HG03159 (cell line): ENCODE data around the gene TMEM170B.
A peak's percentile ranks its signal among the peaks of the same experiment; 100 is the strongest.
"Not testable (repeated sequence)": the region's sequence is repeated elsewhere in the genome, so short reads cannot be mapped to it uniquely, and the experiment has no call there.

ENCODE experiments used
- ATAC-seq: cut with Tn5 transposase; IDR thresholded peaks from one replicate; pipeline ENCODE4 v1.9.1; 2021; ENCODE audit warnings: mild to moderate bottlenecking, moderate library complexity; ENCODE audit not compliant: unreplicated experiment

The TMEM170B gene

GRCh38 chr6:11527274-11527870 is 10.2 kb upstream of the TMEM170B start:
- ATAC-seq, result no peak

GRCh38 chr6:11528996-11529395 is 8.6 kb upstream of the TMEM170B start:
- ATAC-seq, result no peak

- ATAC-seq, result no peak
Measured at GRCh38 chr6:11532097-11532496, 5.5 kb upstream of the TMEM170B start.

GRCh38 chr6:11534561-11534960 is 3.0 kb upstream of the TMEM170B start:
- no peak for ATAC-seq

- ATAC-seq, result no peak
Measured at GRCh38 chr6:11535801-11536230, 1.7 kb upstream of the TMEM170B start.

- no peak for ATAC-seq
Measured at GRCh38 chr6:11536795-11537194, 754 bp upstream of the TMEM170B start.

GRCh38 chr6:11538052-11538818 is 686 bp downstream of the TMEM170B start:
- peak; percentile 26 for ATAC-seq

- ATAC-seq, result no peak
Measured at GRCh38 chr6:11538819-11539468, 1.4 kb downstream of the TMEM170B start.

GRCh38 chr6:11542863-11543262 is 5.3 kb downstream of the TMEM170B start:
- ATAC-seq, result no peak

GRCh38 chr6:11543919-11544518 is 6.5 kb downstream of the TMEM170B start:
- no peak for ATAC-seq

- ATAC-seq, result not testable (repeated sequence)
Measured at GRCh38 chr6:11547846-11548245, 10.3 kb downstream of the TMEM170B start.

- ATAC-seq, result not testable (repeated sequence)
Measured at GRCh38 chr6:11548578-11548977, 11.0 kb downstream of the TMEM170B start.

GRCh38 chr6:11551053-11551452 is 13.5 kb downstream of the TMEM170B start:
- ATAC-seq, result no peak

- ATAC-seq, result no peak
Measured at GRCh38 chr6:11552442-11552841, 14.9 kb downstream of the TMEM170B start.

- ATAC-seq, result no peak
Measured at GRCh38 chr6:11553824-11554223, 16.3 kb downstream of the TMEM170B start.

GRCh38 chr6:11556309-11556708 is 18.8 kb downstream of the TMEM170B start:
- no peak for ATAC-seq

GRCh38 chr6:11563793-11564192 is 26.2 kb downstream of the TMEM170B start:
- ATAC-seq, result no peak

GRCh38 chr6:11566609-11567008 is 29.1 kb downstream of the TMEM170B start:
- no peak for ATAC-seq

- no peak for ATAC-seq
Measured at GRCh38 chr6:11571073-11571472, 33.5 kb downstream of the TMEM170B start.

GRCh38 chr6:11575408-11576033 is 38.0 kb downstream of the TMEM170B start:
- ATAC-seq, result peak; percentile 97
